ENCODE results near the gene HTR6. TPM values are rescaled to one million over a fixed set of nuclear protein-coding genes. Genes with fewer than 3 reads are reported as not detected.

The HTR6 gene
- total and polyA plus RNA-seq, 4 donors: 0.18 TPM; not detected in 3

- intact Hi-C loops (cut with DNase I): no loop called here
- no peaks in the 10 kb centered on the region for H3K9me3 ChIP-seq (ENCODE audit: control insufficient read depth, low read length)
- H3K4me3 ChIP-seq (ENCODE audit: low read length in 2 of 2): no peak overlapping the region
- DNase-seq (no peak), ATAC-seq (ENCODE audit: low FRiP score) (no peak)
- WGBS, 2 donors: 84% methylated on average over 14 of the region's 14 CpGs
- no peaks in the 10 kb centered on the region for H3K4me1 ChIP-seq (ENCODE audit: control insufficient read depth in 1 of 2, insufficient read depth in 2 of 2, low read length in 2 of 2)
- H3K27me3 ChIP-seq (ENCODE audit: control insufficient read depth in 1 of 2, insufficient read depth in 2 of 2, low read length in 1 of 2): no peaks in the 10 kb centered on the region
- H3K36me3 ChIP-seq (ENCODE audit: control insufficient read depth in 1 of 2, insufficient read depth in 2 of 2, low read length in 1 of 2): peaks cover 0 to 1% of the 10 kb centered on the region in 2 donors
- H3K27ac ChIP-seq (ENCODE audit: low read depth in 1 of 2, low read length in 2 of 2): no peak overlapping the region
Measured at GRCh38 chr1:19694298-19694697, 29.6 kb downstream of the HTR6 start.

GRCh38 chr1:19695772-19696171 is 31.1 kb downstream of the HTR6 start:
- ATAC-seq (ENCODE audit: low FRiP score) (no peak), DNase-seq (no peak)
- H3K36me3 ChIP-seq (ENCODE audit: control insufficient read depth in 1 of 2, insufficient read depth in 2 of 2, low read length in 1 of 2): peaks cover 0 to 2% of the 10 kb centered on the region in 2 donors
- H3K4me3 ChIP-seq (ENCODE audit: low read length in 2 of 2): no peak overlapping the region
- no peaks in the 10 kb centered on the region for H3K27me3 ChIP-seq (ENCODE audit: control insufficient read depth in 1 of 2, insufficient read depth in 2 of 2, low read length in 1 of 2)
- 93% methylated on average over 7 of the region's 7 CpGs for WGBS, 2 donors
- H3K27ac ChIP-seq (ENCODE audit: low read depth in 1 of 2, low read length in 2 of 2): no peak overlapping the region
- no peaks in the 10 kb centered on the region for H3K9me3 ChIP-seq (ENCODE audit: control insufficient read depth, low read length)
- H3K4me1 ChIP-seq (ENCODE audit: control insufficient read depth in 1 of 2, insufficient read depth in 2 of 2, low read length in 2 of 2): no peaks in the 10 kb centered on the region
- intact Hi-C loops (cut with DNase I): no loop called here

- Histone ChIP-seq H3K4me3 (ENCODE audit: low read length in 2 of 2) (no peak overlapping the region), H3K36me3 (ENCODE audit: control insufficient read depth in 1 of 2, insufficient read depth in 2 of 2, low read length in 1 of 2) (peaks cover 0 to 2% of the 10 kb centered on the region in 2 donors), H3K27me3 (ENCODE audit: control insufficient read depth in 1 of 2, insufficient read depth in 2 of 2, low read length in 1 of 2) (no peaks in the 10 kb centered on the region), H3K4me1 (ENCODE audit: control insufficient read depth in 1 of 2, insufficient read depth in 2 of 2, low read length in 2 of 2) (no peaks in the 10 kb centered on the region), H3K9me3 (ENCODE audit: control insufficient read depth, low read length) (no peaks in the 10 kb centered on the region), H3K27ac (ENCODE audit: low read depth in 1 of 2, low read length in 2 of 2) (no peak overlapping the region)
- ATAC-seq (ENCODE audit: low FRiP score) (no peak), DNase-seq (no peak)
- intact Hi-C loops (cut with DNase I): no loop called here
- WGBS, 2 donors: 96% methylated on average over 8 of the region's 8 CpGs
Measured at GRCh38 chr1:19696820-19697219, 32.1 kb downstream of the HTR6 start.

- WGBS, 2 donors: 85 to 89% methylated on average over 4 of the region's 4 CpGs
- no peak for ATAC-seq (ENCODE audit: low FRiP score)
Measured at GRCh38 chr1:19698181-19698580, 33.5 kb downstream of the HTR6 start.

GRCh38 chr1:19700079-19700777 is 35.6 kb downstream of the HTR6 start:
- H3K27me3 ChIP-seq (ENCODE audit: control insufficient read depth in 1 of 2, insufficient read depth in 2 of 2, low read length in 1 of 2): no peaks in the 10 kb centered on the region
- intact Hi-C loops (cut with DNase I): loop anchor here (5.0 kb wide), 2 partner anchors 33 to 38 kb away; partner anchors contain the start of gene HTR6 (in 1 of the 2)
- no peak overlapping the region for H3K4me3 ChIP-seq (ENCODE audit: low read length in 2 of 2)
- H3K4me1 ChIP-seq (ENCODE audit: control insufficient read depth in 1 of 2, insufficient read depth in 2 of 2, low read length in 2 of 2): no peaks in the 10 kb centered on the region
- no peaks in the 10 kb centered on the region for H3K9me3 ChIP-seq (ENCODE audit: control insufficient read depth, low read length)
- H3K36me3 ChIP-seq (ENCODE audit: control insufficient read depth in 1 of 2, insufficient read depth in 2 of 2, low read length in 1 of 2): peaks cover 0 to 2% of the 10 kb centered on the region in 2 donors
- 93 to 95% methylated on average over 14 of the region's 14 CpGs for WGBS, 2 donors
- DNase-seq (no peak), ATAC-seq (ENCODE audit: low FRiP score) (no peak)
- H3K27ac ChIP-seq (ENCODE audit: low read depth in 1 of 2, low read length in 2 of 2): no peak overlapping the region

More at GRCh38 chr1:19698181-19698580, 33.5 kb downstream of the HTR6 start:
- Histone ChIP-seq H3K36me3 (ENCODE audit: control insufficient read depth in 1 of 2, insufficient read depth in 2 of 2, low read length in 1 of 2) (peaks cover 0 to 2% of the 10 kb centered on the region in 2 donors), H3K9me3 (ENCODE audit: control insufficient read depth, low read length) (no peaks in the 10 kb centered on the region), H3K27me3 (ENCODE audit: control insufficient read depth in 1 of 2, insufficient read depth in 2 of 2, low read length in 1 of 2) (no peaks in the 10 kb centered on the region), H3K4me3 (ENCODE audit: low read length in 2 of 2) (no peak overlapping the region), H3K27ac (ENCODE audit: low read depth in 1 of 2, low read length in 2 of 2) (no peak overlapping the region), H3K4me1 (ENCODE audit: control insufficient read depth in 1 of 2, insufficient read depth in 2 of 2, low read length in 2 of 2) (no peaks in the 10 kb centered on the region)
- DNase-seq: no peak
- intact Hi-C loops (cut with DNase I): no loop called here

GRCh38 chr1:19703280-19703679 is 38.6 kb downstream of the HTR6 start:
- H3K27ac ChIP-seq (ENCODE audit: low read depth in 1 of 2, low read length in 2 of 2): no peak overlapping the region
- H3K27me3 ChIP-seq (ENCODE audit: control insufficient read depth in 1 of 2, insufficient read depth in 2 of 2, low read length in 1 of 2): no peaks in the 10 kb centered on the region
- H3K4me1 ChIP-seq (ENCODE audit: control insufficient read depth in 1 of 2, insufficient read depth in 2 of 2, low read length in 2 of 2): no peaks in the 10 kb centered on the region
- ATAC-seq (ENCODE audit: low FRiP score): no peak
- peaks cover 0 to 2% of the 10 kb centered on the region in 2 donors for H3K36me3 ChIP-seq (ENCODE audit: control insufficient read depth in 1 of 2, insufficient read depth in 2 of 2, low read length in 1 of 2)
- no peak for DNase-seq
- no peaks in the 10 kb centered on the region for H3K9me3 ChIP-seq (ENCODE audit: control insufficient read depth, low read length)
- H3K4me3 ChIP-seq (ENCODE audit: low read length in 2 of 2): no peak overlapping the region
- 91 to 96% methylated on average over 3 of the region's 3 CpGs for WGBS, 2 donors
- intact Hi-C loops (cut with DNase I): loop anchor here (5.0 kb wide), 2 partner anchors 36 to 41 kb away; partner anchors contain the start of gene HTR6 (in 1 of the 2)

GRCh38 chr1:19704247-19705113 is 39.8 kb downstream of the HTR6 start:
- intact Hi-C loops (cut with DNase I): loop anchor here (5.0 kb wide), 2 partner anchors 37 to 42 kb away; partner anchors contain the start of gene HTR6 (in 1 of the 2)
- H3K4me1 ChIP-seq (ENCODE audit: control insufficient read depth in 1 of 2, insufficient read depth in 2 of 2, low read length in 2 of 2): no peaks in the 10 kb centered on the region
- H3K36me3 ChIP-seq (ENCODE audit: control insufficient read depth in 1 of 2, insufficient read depth in 2 of 2, low read length in 1 of 2): peaks cover 0 to 2% of the 10 kb centered on the region in 2 donors
- DNase-seq: peak; percentile 81 to 91
- WGBS, 2 donors: 10 to 15% methylated on average over 19 of the region's 19 CpGs
- ATAC-seq (ENCODE audit: low FRiP score): peak; percentile 88
- H3K27me3 ChIP-seq (ENCODE audit: control insufficient read depth in 1 of 2, insufficient read depth in 2 of 2, low read length in 1 of 2): no peaks in the 10 kb centered on the region
- H3K9me3 ChIP-seq (ENCODE audit: control insufficient read depth, low read length): no peaks in the 10 kb centered on the region
- no peak overlapping the region for H3K27ac ChIP-seq (ENCODE audit: low read depth in 1 of 2, low read length in 2 of 2)
- no peak overlapping the region for H3K4me3 ChIP-seq (ENCODE audit: low read length in 2 of 2)

GRCh38 chr1:19705464-19705863 is 40.8 kb downstream of the HTR6 start:
- ATAC-seq (ENCODE audit: low FRiP score) (no peak), DNase-seq (no peak)
- intact Hi-C loops (cut with DNase I): no loop called here

More at GRCh38 chr1:19705464-19705863, 40.8 kb downstream of the HTR6 start:
- H3K27ac ChIP-seq (ENCODE audit: low read depth in 1 of 2, low read length in 2 of 2): no peak overlapping the region
- no peaks in the 10 kb centered on the region for H3K9me3 ChIP-seq (ENCODE audit: control insufficient read depth, low read length)
- 82 to 84% methylated on average over 4 of the region's 4 CpGs for WGBS, 2 donors
- no peak overlapping the region for H3K4me3 ChIP-seq (ENCODE audit: low read length in 2 of 2)
- no peaks in the 10 kb centered on the region for H3K36me3 ChIP-seq (ENCODE audit: control insufficient read depth in 1 of 2, insufficient read depth in 2 of 2, low read length in 1 of 2)
- no peaks in the 10 kb centered on the region for H3K4me1 ChIP-seq (ENCODE audit: control insufficient read depth in 1 of 2, insufficient read depth in 2 of 2, low read length in 2 of 2)
- no peaks in the 10 kb centered on the region for H3K27me3 ChIP-seq (ENCODE audit: control insufficient read depth in 1 of 2, insufficient read depth in 2 of 2, low read length in 1 of 2)

Measured in aorta (tissue), 5 donors.